Activated CD8-positive, alpha-beta memory T cell treated with anti-CD3 and anti-CD28 coated beads, Interleukin-2, amount 50 U/mL, for 48 hours (primary cell): ENCODE measurements around the gene TNFRSF1B.

Experiments
- DNase-seq: peaks from one replicate; pipeline ENCODE4 v3.0.0-alpha.2; 2020

The TNFRSF1B gene

GRCh38 chr1:12142141-12142823 is 24.5 kb upstream of the TNFRSF1B start:
- DNase-seq = no peak

DNA sequence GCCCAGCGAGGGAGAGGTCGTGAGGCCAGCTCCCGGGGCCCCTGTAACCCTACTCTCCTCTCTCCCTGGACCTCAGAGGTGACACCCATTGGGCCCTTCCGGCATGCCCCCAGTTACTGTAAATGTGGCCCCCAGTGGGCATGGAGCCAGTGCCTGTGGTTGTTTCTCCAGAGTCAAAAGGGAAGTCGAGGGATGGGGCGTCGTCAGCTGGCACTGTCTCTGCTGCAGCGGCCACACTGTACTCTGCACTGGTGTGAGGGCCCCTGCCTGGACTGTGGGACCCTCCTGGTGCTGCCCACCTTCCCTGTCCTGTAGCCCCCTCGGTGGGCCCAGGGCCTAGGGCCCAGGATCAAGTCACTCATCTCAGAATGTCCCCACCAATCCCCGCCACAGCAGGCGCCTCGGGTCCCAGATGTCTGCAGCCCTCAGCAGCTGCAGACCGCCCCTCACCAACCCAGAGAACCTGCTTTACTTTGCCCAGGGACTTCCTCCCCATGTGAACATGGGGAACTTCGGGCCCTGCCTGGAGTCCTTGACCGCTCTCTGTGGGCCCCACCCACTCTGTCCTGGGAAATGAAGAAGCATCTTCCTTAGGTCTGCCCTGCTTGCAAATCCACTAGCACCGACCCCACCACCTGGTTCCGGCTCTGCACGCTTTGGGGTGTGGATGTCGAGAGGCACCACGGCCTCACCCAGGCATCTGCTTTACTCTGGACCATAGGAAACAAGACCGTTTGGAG is 23.7 kb upstream of the TNFRSF1B start:
- DNase-seq = no peak

- DNase-seq = no peak
Measured at GRCh38 chr1:12143631-12144155, 23.1 kb upstream of the TNFRSF1B start.

DNA sequence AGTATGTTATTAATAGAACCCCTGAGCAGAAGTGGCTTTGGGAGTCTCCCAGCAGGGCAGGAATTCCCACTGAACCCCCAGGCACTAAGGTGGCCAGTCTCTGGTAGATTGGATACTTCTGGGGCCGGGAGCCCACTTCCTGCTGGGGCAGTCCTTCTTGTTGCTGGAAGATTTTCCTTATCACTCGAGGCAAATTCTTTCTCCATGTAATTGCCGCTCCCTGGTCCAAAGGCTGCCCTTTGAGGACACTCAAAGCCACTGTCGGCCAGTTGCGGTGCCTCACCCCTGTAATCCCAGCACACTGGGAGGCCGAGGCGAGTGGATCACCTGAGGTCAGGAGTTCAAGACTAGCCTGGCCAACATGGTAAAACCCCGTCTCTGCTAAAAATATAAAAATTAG is 22.6 kb upstream of the TNFRSF1B start:
- no peak for DNase-seq

DNA sequence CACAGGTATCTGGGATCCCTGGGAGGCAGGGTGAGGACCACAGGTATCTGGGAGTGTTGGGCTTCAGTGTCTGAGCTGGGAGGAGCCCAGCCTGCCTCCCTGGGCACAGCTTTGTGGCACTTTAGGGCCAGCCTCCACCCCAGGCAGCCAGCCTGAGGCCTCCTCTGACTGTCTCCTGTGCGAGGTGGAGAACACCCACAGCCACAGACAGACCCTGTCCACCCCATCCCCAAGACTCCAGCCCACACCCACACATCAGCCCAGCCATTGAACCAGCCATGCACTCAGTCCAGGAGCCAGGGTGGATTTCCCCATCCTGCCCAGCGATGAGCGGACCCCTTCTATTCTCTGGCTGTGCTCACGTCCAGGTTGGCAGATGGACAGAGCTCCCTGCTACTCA is 21.8 kb upstream of the TNFRSF1B start:
- no peak for DNase-seq

DNA sequence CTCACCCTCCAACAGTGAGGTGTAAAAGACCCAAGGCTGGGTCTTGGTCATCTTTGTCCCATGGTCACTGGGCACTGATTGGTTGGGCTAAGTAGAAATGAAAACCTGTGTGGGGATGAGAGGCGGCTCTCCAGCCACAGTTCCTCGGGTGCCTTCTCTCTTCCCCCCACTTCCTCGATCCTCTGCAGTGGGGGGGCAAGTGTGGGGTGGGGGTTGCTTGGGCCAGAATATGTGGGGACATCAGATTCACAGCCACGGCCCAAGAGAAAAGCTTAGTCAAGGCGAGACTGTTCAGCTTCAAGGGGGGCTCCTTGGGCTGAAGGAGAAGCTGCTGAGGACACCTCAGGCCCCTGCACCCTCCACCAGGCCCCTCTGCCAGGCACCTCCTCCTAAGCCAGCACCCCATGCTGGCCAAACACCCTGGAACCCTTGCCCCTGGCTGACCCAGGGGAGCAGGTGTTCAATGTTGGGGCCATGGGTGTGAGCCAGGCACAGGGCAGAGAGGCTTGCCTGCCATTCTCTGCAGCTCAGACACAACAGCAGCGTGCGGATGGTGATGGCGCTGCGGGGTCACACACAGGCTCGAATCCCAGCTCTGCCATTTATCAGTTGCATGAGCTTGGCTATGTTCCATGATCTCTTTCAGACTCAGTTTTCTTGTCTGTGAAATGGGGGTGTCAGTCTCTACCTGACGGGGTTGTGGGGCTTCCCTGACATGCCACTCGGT is 21.0 kb upstream of the TNFRSF1B start:
- DNase-seq = no peak

GRCh38 chr1:12146343-12147112 is 20.3 kb upstream of the TNFRSF1B start:
- no peak for DNase-seq

GRCh38 chr1:12147201-12147701 is 19.5 kb upstream of the TNFRSF1B start:
- no peak for DNase-seq

DNA sequence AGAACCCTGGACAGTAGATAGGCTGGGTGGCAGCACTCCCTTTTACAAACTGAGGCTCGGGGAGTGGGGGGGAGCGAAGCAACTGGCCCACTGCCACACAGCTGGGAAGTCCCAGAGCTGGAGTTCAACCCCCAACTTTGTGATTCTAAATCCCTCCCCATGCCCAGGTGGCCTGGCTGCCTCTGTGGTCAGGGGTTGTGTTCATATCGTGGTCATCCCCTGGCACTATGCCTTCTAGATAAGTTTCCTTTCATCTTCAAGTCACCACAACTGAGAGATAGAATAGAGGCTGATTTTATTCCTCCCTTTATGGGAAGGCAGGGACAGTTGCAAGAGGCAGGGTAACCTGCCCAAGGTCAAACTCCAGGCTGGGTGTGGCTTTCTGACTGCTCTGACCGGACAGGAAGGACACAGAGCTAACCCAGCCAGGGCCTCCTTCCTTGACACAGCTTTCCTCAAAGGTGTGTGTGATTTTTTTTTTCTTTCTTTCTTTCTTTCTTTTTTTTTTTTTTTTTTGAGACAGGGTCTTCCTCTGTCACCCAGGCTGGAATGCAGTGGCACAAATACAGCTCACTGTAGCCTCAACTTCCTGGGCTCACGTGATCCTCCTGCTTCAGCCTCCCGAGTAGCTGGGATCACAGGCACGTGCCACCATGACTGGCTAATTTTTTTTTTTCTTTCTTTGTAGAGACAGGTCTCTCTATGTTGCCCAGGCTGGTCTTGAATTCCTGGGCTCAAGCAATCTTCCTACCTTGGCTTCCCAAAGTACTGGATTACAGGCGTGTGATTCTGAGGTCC is 18.4 kb upstream of the TNFRSF1B start:
- DNase-seq = no peak

DNA sequence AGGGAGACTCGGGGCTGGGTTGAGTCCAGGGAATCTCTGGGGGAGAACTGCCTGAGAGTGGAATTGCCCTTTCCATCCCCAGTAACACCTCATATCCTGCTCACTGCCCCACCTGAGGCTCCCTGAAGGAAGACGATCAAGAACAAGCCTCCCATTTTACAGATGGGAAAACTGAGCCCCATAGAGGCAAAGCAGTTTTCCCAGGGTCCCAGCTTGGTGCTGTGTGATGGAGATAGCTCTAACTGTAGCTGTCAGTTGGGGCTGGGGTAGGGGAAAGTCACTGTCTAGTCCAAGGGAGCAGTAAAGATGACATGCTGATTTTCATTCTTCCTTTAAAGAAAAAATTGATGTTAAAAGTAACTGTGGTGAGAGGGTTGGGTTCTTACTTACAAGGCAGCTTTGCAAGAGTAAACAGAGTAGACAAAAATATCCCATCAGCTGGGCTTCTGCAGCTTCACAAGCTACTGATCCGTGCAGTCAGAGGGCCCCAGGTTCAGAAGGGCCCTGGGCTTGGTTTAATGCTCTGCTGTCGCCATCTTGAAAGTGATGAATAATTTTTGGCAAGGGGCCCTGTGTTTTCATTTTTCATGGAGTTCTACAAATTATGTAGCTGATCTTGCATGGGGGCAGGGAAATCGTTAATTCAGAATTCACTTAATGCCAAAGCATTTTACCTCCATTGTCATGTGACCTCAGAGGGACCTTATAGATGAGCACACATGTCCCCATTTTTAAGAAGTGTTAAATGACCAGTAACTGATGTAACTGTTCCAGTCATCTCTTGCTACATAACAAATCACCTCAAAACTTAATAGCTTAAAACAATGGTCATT is 17.6 kb upstream of the TNFRSF1B start:
- DNase-seq = no peak

- DNase-seq = no peak
Measured at GRCh38 chr1:12149791-12150175, 17.0 kb upstream of the TNFRSF1B start.

GRCh38 chr1:12150456-12151200 is 16.2 kb upstream of the TNFRSF1B start:
- no peak for DNase-seq

DNA sequence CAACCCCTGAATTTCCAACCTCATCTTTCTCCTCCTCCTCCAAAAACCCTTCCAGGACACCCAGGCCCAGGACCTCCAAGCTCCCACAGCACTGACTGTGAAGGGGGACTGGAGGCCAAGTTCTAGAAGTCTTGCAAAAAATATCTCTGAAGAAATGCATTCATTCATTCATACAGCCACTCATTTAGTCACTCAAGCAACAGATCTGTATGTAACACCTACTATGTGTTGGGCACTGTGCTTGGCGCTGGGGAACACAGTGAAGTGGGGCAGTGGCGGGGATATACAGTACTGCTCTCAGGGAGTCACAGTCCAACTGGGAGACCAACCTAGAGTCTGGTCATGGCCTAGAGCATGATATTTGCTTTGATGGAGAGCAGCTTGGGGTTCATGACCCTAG is 15.3 kb upstream of the TNFRSF1B start:
- DNase-seq = no peak

DNA sequence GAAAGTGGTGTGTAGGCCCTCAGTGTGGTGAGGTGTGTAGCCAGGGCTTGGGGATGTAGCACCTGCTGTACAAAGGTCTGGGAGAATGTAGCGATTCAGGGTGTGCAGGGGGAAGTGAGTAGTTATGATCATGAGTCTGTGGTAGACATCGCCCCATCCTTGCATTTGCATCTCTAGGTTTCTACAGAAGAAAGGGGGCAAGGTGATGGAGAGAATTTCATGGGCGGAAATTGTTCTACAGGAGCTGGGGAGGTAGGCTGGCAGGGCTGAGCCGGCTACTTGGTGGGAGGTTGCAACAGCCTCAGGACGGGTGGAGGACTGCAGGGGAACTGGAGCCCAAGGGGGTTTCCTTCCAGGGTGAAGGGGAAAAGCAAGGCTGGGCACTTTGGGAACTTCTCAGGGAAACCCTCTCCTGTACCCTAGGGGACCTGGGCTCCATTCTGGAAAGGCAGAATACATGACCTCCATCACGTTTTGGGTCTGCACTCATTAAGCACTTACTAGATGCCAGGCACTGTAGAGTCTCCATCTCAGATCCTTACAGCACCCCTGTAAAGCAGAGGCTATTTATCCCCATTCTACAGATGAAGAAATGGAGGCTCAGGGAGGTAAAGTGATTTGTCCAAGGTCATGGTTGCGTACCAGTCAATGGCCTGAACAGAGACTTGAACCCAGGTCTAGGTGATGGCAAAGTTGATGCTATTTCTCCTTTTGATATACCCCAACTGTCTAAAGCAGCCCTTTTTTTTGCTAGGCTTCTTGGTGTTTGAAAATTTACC is 14.5 kb upstream of the TNFRSF1B start:
- DNase-seq = no peak

GRCh38 chr1:12153181-12153785 is 13.5 kb upstream of the TNFRSF1B start:
- no peak for DNase-seq

DNA sequence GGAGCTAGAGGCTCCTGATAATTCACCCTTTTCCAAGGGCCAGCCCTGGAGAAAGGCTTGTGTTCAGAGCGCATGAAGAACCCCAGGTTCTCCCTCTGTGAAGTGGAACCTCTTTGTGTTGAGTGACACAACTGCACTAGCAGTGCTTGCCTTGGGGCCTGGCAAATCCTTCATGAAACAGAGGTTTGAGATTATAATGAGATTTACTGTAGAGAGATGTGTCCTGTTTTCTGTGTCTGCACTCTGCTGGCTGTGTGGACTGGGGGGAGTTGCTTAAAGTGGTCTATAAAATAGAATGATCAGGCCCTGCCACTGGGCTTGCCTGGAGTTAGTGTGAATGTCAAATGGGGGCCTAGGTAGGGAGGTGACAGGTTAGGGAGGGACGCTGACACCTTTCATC is 11.5 kb upstream of the TNFRSF1B start:
- no peak for DNase-seq

DNA sequence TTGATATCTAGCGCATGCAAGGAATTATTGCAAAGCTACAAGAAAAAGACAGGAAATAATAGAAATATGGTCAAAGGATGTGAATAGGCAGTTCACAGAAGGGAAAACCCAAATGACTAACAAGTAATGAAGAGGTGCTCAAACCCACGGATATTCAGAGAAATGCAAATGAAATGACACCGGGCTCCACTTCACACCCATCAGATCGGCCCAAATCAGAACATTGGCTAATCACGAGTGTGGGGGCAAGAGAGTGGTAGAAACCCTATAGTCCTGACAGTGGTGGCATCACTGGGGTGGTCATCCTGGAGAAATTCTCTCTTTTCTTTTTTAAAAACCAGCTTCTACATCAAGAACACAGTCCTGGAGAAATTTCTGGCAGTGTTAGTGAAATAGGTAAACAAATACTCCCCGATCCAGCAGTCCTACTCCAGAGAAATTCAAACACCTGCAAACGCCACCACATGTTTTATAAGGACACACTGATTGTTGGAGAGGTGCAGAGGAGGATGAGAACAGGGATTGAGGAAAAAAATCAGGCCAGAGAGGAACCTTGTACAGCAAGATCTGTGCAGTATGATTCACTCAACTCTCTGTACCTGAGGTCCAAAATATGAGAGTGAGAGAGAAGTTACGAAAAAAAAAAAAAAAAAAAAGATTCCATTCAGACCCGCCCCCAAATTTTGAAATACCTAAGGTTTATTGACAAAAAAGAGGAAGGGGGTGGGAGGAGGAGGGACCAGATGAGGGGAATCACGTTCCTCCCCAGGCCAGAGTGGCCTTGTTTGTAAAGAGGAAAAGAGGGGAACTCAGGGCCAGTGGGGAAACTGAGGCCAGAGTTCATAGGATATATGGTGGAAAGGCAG is 9.2 kb upstream of the TNFRSF1B start:
- DNase-seq = no peak
